Measurements from ENCODE around the gene CDAN1.

Gene CDAN1

DNA sequence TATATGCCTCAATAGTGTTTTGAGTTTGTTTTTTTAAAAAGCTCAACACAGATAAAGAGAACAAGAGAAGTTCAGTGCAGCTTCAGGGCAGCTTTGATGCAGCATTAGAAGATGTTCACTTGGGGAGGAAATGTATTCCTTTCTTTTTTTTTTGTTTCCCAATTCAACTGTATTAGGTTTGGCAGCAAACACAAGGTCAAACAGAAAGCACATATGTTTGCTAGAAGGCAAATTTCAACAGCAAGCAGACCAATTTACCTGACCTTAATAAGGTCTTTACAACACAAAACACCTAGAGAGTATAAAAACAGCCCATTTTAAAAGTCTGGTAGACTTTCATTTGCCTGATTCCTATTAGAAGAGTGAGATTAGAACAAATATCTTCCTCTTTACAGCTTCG is 7.3 kb upstream of the CDAN1 start:
- no peaks in the 10 kb centered on the region for H3K27me3 Mint-ChIP-seq
- no peak overlapping the region for H3K4me3 Mint-ChIP-seq
- no peak overlapping the region for H3K27ac Mint-ChIP-seq
- intact Hi-C loops (cut with micrococcal nuclease), result no loop called here
- peaks cover 42% of the 10 kb centered on the region for H3K36me3 Mint-ChIP-seq (ENCODE audit: low read depth)
- no peaks in the 10 kb centered on the region for H3K4me1 Mint-ChIP-seq (ENCODE audit: low read depth)
- H3K9me3 Mint-ChIP-seq, result no peaks in the 10 kb centered on the region

DNA sequence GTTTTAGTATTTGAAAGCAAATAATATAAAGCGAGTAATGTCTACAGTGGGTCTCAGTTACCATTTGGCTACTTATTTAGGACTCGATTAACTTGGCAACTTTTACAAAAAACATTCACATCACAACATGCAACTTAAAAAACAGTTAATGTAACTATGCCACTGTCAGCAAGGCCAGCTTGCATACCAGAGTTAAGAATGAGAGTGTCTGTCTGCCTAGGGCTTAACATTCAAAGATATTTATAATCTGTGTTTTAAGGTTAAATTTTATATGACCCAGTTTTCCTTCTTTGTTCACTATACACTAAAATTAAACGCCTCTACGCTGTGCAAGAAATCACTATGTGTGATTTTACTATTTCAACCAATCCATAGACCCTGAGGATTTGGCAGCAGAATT is 5.2 kb upstream of the CDAN1 start:
- H3K4me1 Mint-ChIP-seq (ENCODE audit: low read depth), result peaks cover 7% of the 10 kb centered on the region
- no peaks in the 10 kb centered on the region for H3K27me3 Mint-ChIP-seq
- no peak overlapping the region for H3K27ac Mint-ChIP-seq
- intact Hi-C loops (cut with micrococcal nuclease), result no loop called here
- no peak overlapping the region for H3K4me3 Mint-ChIP-seq
- no peaks in the 10 kb centered on the region for H3K9me3 Mint-ChIP-seq
- H3K36me3 Mint-ChIP-seq (ENCODE audit: low read depth), result peaks cover 36% of the 10 kb centered on the region

DNA sequence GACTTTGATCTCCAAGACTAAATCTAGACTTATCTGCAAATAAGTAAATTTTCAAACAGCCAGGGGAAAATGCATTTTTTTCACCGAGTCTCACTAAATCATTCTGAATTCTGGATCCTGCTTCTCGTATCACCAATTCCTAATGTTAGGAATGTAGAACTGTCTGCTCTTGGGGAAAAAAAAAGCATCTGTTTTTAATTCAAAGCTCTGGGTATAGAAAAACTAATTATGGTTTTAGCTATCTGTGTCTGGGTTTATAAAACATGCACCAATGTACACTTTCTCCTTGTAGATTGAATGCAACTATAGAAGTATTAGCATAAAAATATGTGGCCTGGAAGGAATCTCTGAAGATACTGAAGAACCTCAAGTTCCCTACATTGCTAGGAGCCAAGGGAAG is 4.8 kb upstream of the CDAN1 start:
- Mint-ChIP-seq H3K4me3 (no peak overlapping the region), H3K9me3 (no peaks in the 10 kb centered on the region), H3K27ac (no peak overlapping the region)

DNA sequence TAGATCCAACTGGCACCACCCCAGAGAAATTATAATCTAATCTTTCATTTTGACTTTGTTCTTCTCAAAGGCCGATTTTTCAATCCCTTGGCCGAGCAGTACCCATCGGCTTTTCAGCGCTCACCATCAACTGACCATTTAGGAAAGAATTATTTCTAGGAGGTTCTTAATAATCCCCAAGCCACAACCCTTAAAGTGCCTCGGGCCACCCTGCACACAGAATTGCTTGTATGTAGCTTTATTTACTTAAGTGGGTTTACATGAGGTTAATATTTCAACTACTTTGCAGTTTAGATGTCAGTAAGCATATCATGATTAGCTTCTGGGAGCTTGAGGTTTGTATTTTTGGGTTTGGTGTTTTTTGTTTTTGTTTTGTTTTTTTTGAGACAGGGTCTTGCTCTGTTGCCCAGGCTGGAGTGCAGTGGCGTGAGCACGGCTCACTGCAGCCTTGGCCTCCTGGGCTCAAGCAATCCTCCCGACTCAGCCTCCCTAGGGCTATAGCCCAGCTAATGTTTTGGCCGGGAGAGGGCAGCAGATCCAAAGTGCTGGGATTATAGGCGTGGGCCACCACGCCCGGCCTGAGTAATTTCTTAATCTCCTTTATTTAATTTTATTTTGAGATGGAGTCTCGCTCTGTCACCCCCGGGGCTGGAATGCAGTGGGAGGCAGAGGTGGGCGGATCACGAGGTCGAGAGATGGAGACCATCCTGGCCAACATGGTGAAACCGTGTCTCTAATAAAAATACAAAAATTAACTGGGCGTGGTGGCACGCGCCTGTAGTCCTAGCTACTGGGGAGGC is 801 bp upstream of the CDAN1 start:
- intact Hi-C loops (cut with micrococcal nuclease), result loop anchor here (10.0 kb wide), 1 partner anchor 187 kb away; the partner anchor contains the start of gene TTBK2

More for the DNA sequence above, 4.8 kb upstream of the CDAN1 start:
- Mint-ChIP-seq H3K36me3 (ENCODE audit: low read depth) (peaks cover 33% of the 10 kb centered on the region), H3K4me1 (ENCODE audit: low read depth) (peaks cover 8% of the 10 kb centered on the region), H3K27me3 (no peaks in the 10 kb centered on the region)
- intact Hi-C loops (cut with micrococcal nuclease), result no loop called here

DNA sequence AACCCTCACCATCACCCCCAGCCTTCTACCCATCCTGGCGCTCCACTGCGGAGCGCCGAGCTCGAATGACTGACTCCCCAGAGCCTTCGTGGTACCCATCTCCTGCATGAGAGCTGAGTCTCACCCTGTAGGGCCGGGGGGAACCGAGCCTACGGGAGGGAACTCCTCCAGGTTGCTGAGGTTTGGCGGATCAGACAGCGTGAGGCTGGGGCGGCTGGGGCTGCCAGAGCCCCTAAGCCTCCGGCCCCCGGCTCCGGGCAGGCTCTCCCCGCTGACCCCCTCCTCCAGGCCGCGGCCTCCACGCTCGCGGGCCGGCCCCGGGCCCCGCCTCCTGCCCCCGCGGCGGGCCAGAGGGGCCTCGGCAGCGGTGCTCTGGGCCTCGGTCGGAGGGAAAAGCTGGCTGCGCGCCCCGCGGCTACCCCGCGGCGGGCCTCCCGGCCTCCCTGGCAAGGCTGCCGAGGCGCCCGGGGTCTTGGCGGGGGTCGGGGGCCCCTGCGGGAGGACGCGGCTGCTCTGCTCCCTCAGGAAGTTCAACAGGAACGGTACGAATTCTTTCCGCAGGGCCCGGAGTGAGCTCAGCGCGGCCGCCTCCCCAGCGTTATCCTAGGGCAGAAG is 643 bp downstream of the CDAN1 start:
- Mint-ChIP-seq H3K36me3 (ENCODE audit: low read depth) (peaks cover 52% of the 10 kb centered on the region), H3K4me1 (ENCODE audit: low read depth) (peaks cover 20% of the 10 kb centered on the region), H3K9me3 (no peaks in the 10 kb centered on the region), H3K27ac (peak overlapping the region; percentile 88), H3K4me3 (peak overlapping the region; percentile 76), H3K27me3 (no peaks in the 10 kb centered on the region)
- intact Hi-C loops (cut with micrococcal nuclease), result loop anchor here (10.0 kb wide), 1 partner anchor 189 kb away; the partner anchor contains the start of gene TTBK2

More for the DNA sequence above, 801 bp upstream of the CDAN1 start:
- Mint-ChIP-seq H3K9me3 (no peaks in the 10 kb centered on the region), H3K27ac (peak overlapping the region; percentile 88), H3K4me3 (peak overlapping the region; percentile 76), H3K36me3 (ENCODE audit: low read depth) (peaks cover 40% of the 10 kb centered on the region), H3K27me3 (no peaks in the 10 kb centered on the region), H3K4me1 (ENCODE audit: low read depth) (peaks cover 20% of the 10 kb centered on the region)

DNA sequence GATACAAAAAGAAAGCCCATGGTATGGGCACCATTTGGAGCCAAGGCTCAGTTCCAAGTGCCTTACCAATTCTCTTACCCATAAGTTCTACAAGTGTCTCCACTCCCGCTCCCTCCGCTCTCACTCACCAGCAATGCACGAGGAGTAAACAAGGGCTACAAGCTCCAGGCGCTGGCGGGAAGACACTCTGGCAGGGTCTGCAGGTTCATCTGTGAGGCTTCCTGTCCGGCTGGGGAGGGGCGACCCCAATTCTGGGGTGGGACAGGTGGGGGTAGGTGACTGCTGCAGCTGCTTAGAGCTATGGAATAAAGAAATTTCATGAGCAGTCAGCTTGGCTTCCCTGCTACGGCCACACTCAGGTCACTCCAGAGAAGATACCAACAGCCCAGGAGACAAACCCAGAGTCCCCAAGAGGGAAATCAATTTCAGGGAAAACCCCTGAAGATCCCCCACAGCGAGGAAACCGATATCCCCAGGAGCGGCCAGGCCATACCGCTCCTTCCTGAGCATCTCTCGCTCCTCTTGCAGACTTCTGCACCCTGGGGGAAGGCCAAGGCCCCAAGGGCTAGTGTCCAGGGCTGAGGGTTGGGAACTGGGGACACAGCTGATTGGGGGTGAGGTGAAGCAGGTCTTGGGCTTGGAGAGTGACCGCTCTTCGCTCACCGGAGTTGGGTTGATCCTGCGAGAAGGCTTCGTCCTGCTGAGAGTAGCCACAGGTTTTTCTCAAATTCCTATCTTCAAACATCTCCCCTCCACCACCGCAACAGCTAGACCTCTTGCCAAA is 1.4 kb downstream of the CDAN1 start:
- H3K27me3 Mint-ChIP-seq, result no peaks in the 10 kb centered on the region
- H3K27ac Mint-ChIP-seq, result peak overlapping the region; percentile 75
- no peaks in the 10 kb centered on the region for H3K9me3 Mint-ChIP-seq
- intact Hi-C loops (cut with micrococcal nuclease), result loop anchor here (10.0 kb wide), 1 partner anchor 189 kb away; the partner anchor contains the start of gene TTBK2
- peaks cover 56% of the 10 kb centered on the region for H3K36me3 Mint-ChIP-seq (ENCODE audit: low read depth)
- peaks cover 20% of the 10 kb centered on the region for H3K4me1 Mint-ChIP-seq (ENCODE audit: low read depth)
- peak overlapping the region; percentile 76 for H3K4me3 Mint-ChIP-seq

DNA sequence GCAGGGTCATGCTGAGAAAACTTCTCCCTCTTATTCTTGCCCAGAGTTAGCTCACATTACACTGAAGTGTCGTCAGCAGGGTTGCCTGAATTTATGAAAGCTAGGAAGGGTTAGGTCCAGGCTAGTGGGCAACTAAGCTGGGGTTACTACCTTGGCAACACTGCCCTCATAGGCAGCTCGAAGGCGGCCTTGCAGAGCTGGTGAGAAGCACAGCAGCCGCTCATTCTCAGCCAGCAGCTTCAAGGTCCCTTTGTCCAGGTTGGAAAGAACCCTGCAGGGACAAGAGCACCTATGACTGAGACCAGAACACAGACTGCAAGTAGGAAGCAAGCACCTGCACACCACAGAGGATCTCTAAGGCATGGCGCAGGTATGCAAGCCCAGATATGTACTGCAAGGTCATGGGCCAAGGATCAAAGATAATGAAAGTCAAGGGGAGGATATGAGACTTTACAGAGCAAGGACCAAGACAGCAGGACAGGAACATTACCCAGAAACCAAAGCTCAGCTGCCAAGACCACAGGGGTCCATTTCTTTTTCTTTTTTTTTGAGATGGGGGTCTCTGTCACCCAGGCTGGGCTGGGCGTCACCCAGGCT is 2.8 kb downstream of the CDAN1 start:
- Mint-ChIP-seq H3K36me3 (ENCODE audit: low read depth) (peaks cover 64% of the 10 kb centered on the region), H3K4me1 (ENCODE audit: low read depth) (peaks cover 24% of the 10 kb centered on the region), H3K4me3 (no peak overlapping the region), H3K9me3 (no peaks in the 10 kb centered on the region), H3K27me3 (no peaks in the 10 kb centered on the region), H3K27ac (no peak overlapping the region)
- intact Hi-C loops (cut with micrococcal nuclease), result loop anchor here (10.0 kb wide), 1 partner anchor 191 kb away; the partner anchor contains the start of gene TTBK2

DNA sequence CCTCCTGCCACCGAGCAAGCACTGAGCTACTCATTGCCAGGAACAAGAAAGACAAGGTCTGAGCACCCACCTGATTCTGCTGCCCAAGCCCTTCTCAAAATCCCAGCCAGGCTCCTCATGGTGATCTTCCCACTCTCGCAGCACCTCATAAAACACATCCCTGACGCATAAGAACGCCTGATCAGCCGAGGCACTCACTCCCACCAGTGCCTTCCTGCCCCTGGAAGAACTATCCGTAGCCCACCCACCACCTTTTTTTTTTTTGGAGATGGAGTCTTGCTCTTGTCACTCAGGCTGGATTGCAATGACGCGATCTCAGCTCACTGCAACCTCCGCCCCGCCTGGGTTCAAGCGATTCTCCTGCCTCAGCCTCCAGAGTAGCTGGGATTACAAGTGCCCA is 3.9 kb downstream of the CDAN1 start:
- peaks cover 24% of the 10 kb centered on the region for H3K4me1 Mint-ChIP-seq (ENCODE audit: low read depth)
- H3K36me3 Mint-ChIP-seq (ENCODE audit: low read depth), result peaks cover 75% of the 10 kb centered on the region
- intact Hi-C loops (cut with micrococcal nuclease), result loop anchor here (10.0 kb wide), 1 partner anchor 192 kb away; the partner anchor contains the start of gene TTBK2
- H3K27ac Mint-ChIP-seq, result no peak overlapping the region
- H3K27me3 Mint-ChIP-seq, result no peaks in the 10 kb centered on the region
- no peak overlapping the region for H3K4me3 Mint-ChIP-seq
- no peaks in the 10 kb centered on the region for H3K9me3 Mint-ChIP-seq

DNA sequence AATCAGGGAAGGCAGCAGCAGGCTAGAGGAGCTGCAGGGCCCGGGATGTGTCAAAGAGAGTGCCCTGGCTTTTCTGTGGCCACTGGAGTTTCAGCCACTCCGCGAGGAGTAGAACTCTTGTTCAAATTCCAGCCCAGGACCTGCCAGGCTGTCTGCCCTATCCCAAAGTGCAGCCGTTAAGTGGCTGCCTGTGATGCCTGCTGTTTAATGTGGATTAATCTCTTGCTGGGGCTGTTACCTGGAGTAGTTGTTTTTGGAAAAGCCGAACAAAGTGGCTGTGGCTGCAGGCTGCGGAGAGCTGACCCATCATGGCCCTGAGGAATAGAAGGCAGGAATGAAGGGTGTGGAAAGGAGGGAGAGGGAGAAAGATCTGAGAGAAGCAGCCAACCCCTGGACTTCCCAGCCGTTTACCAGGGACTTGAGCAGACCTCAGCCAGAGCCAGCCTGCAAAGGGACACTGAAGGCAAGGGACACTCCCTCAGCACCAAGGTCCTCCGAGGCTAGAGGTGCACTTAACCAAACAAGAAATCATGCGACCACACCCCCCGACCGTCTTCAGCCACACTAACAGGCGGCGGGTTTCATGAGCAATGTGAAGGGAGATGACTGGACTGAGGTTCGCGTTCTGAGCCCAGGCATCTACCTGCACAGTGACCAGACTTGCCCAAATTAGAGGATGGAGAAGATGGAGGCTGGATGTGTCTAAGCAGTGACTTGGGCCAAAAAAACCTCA is 4.7 kb downstream of the CDAN1 start:
- Mint-ChIP-seq H3K27ac (no peak overlapping the region), H3K4me3 (no peak overlapping the region), H3K27me3 (no peaks in the 10 kb centered on the region), H3K36me3 (ENCODE audit: low read depth) (peaks cover 83% of the 10 kb centered on the region), H3K4me1 (ENCODE audit: low read depth) (peaks cover 18% of the 10 kb centered on the region), H3K9me3 (no peaks in the 10 kb centered on the region)
- intact Hi-C loops (cut with micrococcal nuclease), result loop anchor here (10.0 kb wide), 1 partner anchor 193 kb away; the partner anchor contains the start of gene TTBK2

DNA sequence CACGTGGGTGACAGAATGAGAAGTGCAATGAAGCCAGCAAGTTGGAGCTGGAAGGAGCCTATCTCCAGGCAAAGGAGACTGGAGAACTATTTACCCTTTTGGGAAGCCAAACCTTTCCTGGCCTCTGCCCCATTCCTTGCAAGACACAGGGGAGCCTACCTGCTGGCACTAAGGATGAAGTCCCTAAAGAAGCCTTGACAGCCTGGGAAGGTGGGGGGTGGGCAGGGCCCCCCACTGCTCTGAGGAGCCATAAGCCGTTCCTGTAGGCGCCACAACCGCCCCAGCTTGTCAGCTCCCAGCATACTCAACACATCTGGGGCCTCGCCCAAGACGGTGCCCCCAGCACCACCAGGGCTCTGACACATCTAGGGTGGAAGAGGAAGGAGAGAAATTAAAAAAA is 5.5 kb downstream of the CDAN1 start:
- Mint-ChIP-seq H3K27me3 (no peaks in the 10 kb centered on the region), H3K36me3 (ENCODE audit: low read depth) (peaks cover 91% of the 10 kb centered on the region), H3K9me3 (no peaks in the 10 kb centered on the region), H3K27ac (no peak overlapping the region), H3K4me1 (ENCODE audit: low read depth) (peaks cover 16% of the 10 kb centered on the region), H3K4me3 (no peak overlapping the region)
- intact Hi-C loops (cut with micrococcal nuclease), result loop anchor here (10.0 kb wide), 1 partner anchor 193 kb away; the partner anchor contains the start of gene TTBK2

DNA sequence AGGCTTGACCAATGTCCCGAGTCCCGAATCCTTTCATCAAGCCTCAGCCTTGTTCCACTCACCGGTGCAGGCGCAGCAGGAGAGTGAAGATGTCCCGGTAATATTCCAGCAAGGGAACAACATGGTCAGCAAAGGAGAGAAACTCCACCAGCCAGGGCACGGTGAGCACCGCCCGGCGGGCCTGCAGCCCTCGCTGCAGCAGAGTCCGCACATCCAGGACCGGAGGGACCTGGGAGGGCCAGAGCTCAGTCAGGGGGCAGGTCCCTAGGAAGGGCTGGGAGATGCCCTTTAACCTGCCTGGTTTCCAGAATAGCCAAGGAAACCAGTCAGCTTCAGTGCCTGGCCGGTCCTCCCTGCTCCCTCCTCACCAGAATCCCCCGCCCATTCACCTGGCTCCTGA is 6.4 kb downstream of the CDAN1 start:
- no peak overlapping the region for H3K27ac Mint-ChIP-seq
- no peak overlapping the region for H3K4me3 Mint-ChIP-seq
- H3K36me3 Mint-ChIP-seq (ENCODE audit: low read depth), result peaks cover 100% of the 10 kb centered on the region
- H3K27me3 Mint-ChIP-seq, result no peaks in the 10 kb centered on the region
- peaks cover 8% of the 10 kb centered on the region for H3K4me1 Mint-ChIP-seq (ENCODE audit: low read depth)
- no peaks in the 10 kb centered on the region for H3K9me3 Mint-ChIP-seq
- intact Hi-C loops (cut with micrococcal nuclease), result loop anchor here (10.0 kb wide), 1 partner anchor 194 kb away; the partner anchor contains the start of gene TTBK2

DNA sequence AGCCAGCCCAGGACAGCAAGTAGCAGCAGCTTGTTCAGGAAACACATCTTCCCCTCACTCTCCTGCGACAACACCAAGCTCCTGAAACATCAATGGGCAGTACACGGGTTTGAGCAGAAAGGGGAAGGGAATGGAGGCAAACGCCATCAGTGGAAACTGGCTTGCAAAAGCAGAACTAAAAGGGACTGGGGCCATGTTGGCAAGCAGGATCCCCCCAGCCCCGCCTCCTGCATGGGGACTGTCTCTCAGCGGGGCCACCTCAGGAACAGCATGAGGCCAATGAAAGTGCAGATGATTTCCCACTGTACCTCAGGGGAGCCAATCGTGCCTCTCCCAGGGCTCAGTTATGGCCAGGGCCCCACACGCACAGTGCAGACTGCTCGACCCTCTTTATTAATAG is 6.8 kb downstream of the CDAN1 start:
- H3K27me3 Mint-ChIP-seq, result no peaks in the 10 kb centered on the region
- no peak overlapping the region for H3K27ac Mint-ChIP-seq
- no peaks in the 10 kb centered on the region for H3K9me3 Mint-ChIP-seq
- H3K4me3 Mint-ChIP-seq, result no peak overlapping the region
- peaks cover 100% of the 10 kb centered on the region for H3K36me3 Mint-ChIP-seq (ENCODE audit: low read depth)
- H3K4me1 Mint-ChIP-seq (ENCODE audit: low read depth), result peaks cover 4% of the 10 kb centered on the region
- intact Hi-C loops (cut with micrococcal nuclease), result loop anchor here (10.0 kb wide), 1 partner anchor 195 kb away; the partner anchor contains the start of gene TTBK2

DNA sequence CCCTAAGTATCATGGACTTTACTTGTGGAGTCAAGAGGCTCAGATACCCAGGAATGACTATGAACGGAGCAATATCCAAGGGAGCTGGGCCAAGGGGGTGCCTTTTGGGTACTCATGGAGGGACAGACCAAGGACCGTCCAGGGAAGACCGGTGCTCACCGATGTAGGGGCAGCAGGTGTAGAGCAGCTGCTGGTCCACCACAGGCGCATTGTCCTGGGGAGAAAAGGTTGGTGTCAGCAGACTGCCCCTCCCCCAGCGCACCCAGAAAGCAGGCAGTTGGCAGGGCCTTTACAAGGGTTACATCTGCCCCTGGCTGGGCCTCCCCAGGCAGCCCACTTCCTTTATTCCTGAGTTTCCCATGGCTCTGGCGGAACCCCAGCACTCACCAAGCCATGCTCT is 7.5 kb downstream of the CDAN1 start:
- H3K4me3 Mint-ChIP-seq, result no peak overlapping the region
- intact Hi-C loops (cut with micrococcal nuclease), result no loop called here
- H3K27ac Mint-ChIP-seq, result no peak overlapping the region
- H3K9me3 Mint-ChIP-seq, result no peaks in the 10 kb centered on the region
- no peaks in the 10 kb centered on the region for H3K27me3 Mint-ChIP-seq
- peaks cover 100% of the 10 kb centered on the region for H3K36me3 Mint-ChIP-seq (ENCODE audit: low read depth)
- H3K4me1 Mint-ChIP-seq (ENCODE audit: low read depth), result peaks cover 3% of the 10 kb centered on the region

Measured in dendritic cell treated with granulocyte-macrophage colony-stimulating factor and Interleukin-4, amounts not matched to agents 40 ng/mL and 50 ng/mL, for 4 days (primary cell).